Hepatocyte (in vitro differentiated cells): ENCODE measurements around the gene CGB1. TPM values are rescaled to one million over a fixed set of nuclear protein-coding genes. Genes with fewer than 3 reads are reported as not detected.

ENCODE experiments used
- DNase-seq: peaks from one replicate; pipeline ENCODE4 v3.0.0-alpha.2; 2016; ENCODE audit warnings: low spot score
- H2AFZ ChIP-seq: fragments of 200-600 bp; sonication (generic); 2 replicates; pipeline ENCODE4 v1.6.0; 2016; ENCODE audit warnings: antibody characterized with exemption, mild to moderate bottlenecking
- H3K27ac ChIP-seq: fragments of 200-600 bp; sonication (generic); 2 replicates; pipeline ENCODE4 v1.5.1; 2016; ENCODE audit warnings: mild to moderate bottlenecking
- H3K27me3 ChIP-seq: fragments of 200-600 bp; sonication (generic); 2 replicates; pipeline ENCODE4 v1.6.1; 2016
- H3K36me3 ChIP-seq: fragments of 200-600 bp; sonication (generic); replicated peaks from 2 replicates; pipeline ENCODE4 v1.5.1; 2016; ENCODE audit warnings: low read depth; ENCODE audit not compliant: insufficient read depth
- H3K4me1 ChIP-seq: fragments of 200-600 bp; sonication (generic); 2 replicates; pipeline ENCODE4 v1.5.1; 2016; ENCODE audit warnings: mild to moderate bottlenecking, moderate library complexity; ENCODE audit not compliant: insufficient read depth
- H3K4me2 ChIP-seq: fragments of 200-600 bp; sonication (generic); 2 replicates; pipeline ENCODE4 v1.6.0; 2016
- H3K4me3 ChIP-seq: fragments of 200-600 bp; sonication (generic); 2 replicates; pipeline ENCODE4 v1.5.1; 2016; ENCODE audit warnings: mild to moderate bottlenecking
- H3K79me2 ChIP-seq: fragments of 200-600 bp; sonication (generic); 2 replicates; pipeline ENCODE4 v1.6.0; 2017; ENCODE audit warnings: mild to moderate bottlenecking
- H3K9me2 ChIP-seq: fragments of 200-600 bp; sonication (generic); replicated peaks from 2 replicates; pipeline ENCODE4 v1.6.0; 2017; ENCODE audit warnings: mild to moderate bottlenecking; ENCODE audit not compliant: insufficient read depth
- H3K9me3 ChIP-seq: fragments of 200-600 bp; sonication (generic); 2 replicates; pipeline ENCODE4 v1.5.1; 2016; ENCODE audit warnings: low read depth, mild to moderate bottlenecking
- H4K20me1 ChIP-seq: fragments of 200-600 bp; sonication (generic); 2 replicates; pipeline ENCODE4 v1.6.0; 2016; ENCODE audit warnings: mild to moderate bottlenecking; ENCODE audit not compliant: insufficient read depth, poor library complexity, severe bottlenecking
- EZH2 ChIP-seq: fragments of 200-600 bp; sonication (generic); IDR thresholded peaks from 2 replicates; pipeline ENCODE4 v1.6.1; 2016; ENCODE audit warnings: antibody characterized with exemption, mild to moderate bottlenecking, borderline replicate concordance
- EZH2phosphoT487 ChIP-seq: fragments of 200-600 bp; sonication (generic); IDR thresholded peaks from one replicate; pipeline ENCODE4 v1.6.1; 2018; ENCODE audit warnings: antibody characterized with exemption, mild to moderate bottlenecking, low read depth, moderate library complexity; ENCODE audit not compliant: unreplicated experiment, severe bottlenecking
- WGBS: methylation state at CpG from one replicate; pipeline ENCODE4 v1.1.6; 2016; ENCODE audit warnings: low lambda C conversion rate; ENCODE audit errors: missing lambda C conversion rate; 5-methylcytosine and 5-hydroxymethylcytosine counted together
- polyA plus RNA-seq: library from polyadenylated mRNA; unstranded; fragments of >200 nt; fragmentation: Nextera tagmentation; extraction: Ambion mirVana; gene quantifications from 2 replicates; pipeline ENCODE4 v1.2.1, GENCODE V29; 2016
- total RNA-seq: library from RNA; depleted of rRNA; stranded (reverse); fragments of >200 nt; gene quantifications from 2 replicates; pipeline ENCODE4 v1.2.3, GENCODE V29; 2014
- TF ChIP-seq, protein P1 (sequence below): fragments of 200-600 bp; sonication (generic); IDR thresholded peaks from 2 replicates; pipeline ENCODE4 v1.5.1; 2016; ENCODE audit warnings: antibody characterized with exemption, mild to moderate bottlenecking; ENCODE audit not compliant: poor library complexity

CGB1 gene
- total and polyA plus RNA-seq, 2 experiments from 2014 or later = 0.52 TPM; not detected in 1

- WGBS = 93% methylated on average over 4 of the region's 4 CpGs
- no peaks in the 10 kb centered on the region for H3K36me3 ChIP-seq
- peaks cover 45% of the 10 kb centered on the region for H3K79me2 ChIP-seq
- no peak overlapping the region for H2AFZ ChIP-seq
- H4K20me1 ChIP-seq = peaks cover 4% of the 10 kb centered on the region
- H3K27me3 ChIP-seq = no peaks in the 10 kb centered on the region
- H3K9me2 ChIP-seq = no peaks in the 10 kb centered on the region
- no peak for DNase-seq
- TF ChIP-seq, protein P1, sequence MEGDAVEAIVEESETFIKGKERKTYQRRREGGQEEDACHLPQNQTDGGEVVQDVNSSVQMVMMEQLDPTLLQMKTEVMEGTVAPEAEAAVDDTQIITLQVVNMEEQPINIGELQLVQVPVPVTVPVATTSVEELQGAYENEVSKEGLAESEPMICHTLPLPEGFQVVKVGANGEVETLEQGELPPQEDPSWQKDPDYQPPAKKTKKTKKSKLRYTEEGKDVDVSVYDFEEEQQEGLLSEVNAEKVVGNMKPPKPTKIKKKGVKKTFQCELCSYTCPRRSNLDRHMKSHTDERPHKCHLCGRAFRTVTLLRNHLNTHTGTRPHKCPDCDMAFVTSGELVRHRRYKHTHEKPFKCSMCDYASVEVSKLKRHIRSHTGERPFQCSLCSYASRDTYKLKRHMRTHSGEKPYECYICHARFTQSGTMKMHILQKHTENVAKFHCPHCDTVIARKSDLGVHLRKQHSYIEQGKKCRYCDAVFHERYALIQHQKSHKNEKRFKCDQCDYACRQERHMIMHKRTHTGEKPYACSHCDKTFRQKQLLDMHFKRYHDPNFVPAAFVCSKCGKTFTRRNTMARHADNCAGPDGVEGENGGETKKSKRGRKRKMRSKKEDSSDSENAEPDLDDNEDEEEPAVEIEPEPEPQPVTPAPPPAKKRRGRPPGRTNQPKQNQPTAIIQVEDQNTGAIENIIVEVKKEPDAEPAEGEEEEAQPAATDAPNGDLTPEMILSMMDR = no peak
- TF ChIP-seq EZH2 (no peak), EZH2phosphoT487 (no peak)
- no peak overlapping the region for H3K27ac ChIP-seq
- no peaks in the 10 kb centered on the region for H3K9me3 ChIP-seq
- no peak overlapping the region for H3K4me3 ChIP-seq
- no peak overlapping the region for H3K4me2 ChIP-seq
- peaks cover 18% of the 10 kb centered on the region for H3K4me1 ChIP-seq
These were observed 46.3 kb downstream of the CGB1 start for GRCh38 chr19:48990400-48990799.

DNA sequence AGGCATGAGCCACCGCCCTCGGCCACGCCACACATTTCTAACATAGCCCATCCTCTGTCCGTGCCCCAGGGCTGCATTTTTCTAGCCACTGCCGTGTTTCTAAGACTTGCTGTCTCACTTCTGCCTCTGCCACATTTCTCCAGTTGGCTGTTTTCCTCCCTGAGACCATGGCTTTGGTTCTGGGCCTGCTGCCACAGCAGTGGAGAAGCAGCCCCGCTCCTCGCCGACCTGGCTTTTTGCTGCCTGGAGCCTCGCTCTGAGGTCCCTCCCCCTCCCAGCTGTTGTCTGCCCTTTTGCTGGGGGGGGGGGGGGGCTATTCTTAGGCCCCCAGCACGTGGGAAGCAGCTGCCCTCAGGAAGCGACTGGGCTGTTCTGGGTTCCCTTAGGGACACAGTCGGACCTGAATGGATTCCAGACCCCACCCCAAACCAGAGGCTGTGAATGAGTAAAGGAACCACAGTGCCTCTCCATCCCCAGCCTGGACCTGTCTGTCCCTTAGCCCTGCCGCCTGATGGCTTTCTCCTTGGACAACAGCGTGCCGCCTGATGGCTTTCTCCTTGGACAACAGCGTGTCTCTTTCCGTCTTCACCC, 46.9 kb downstream of the CGB1 start:
- WGBS = 92% methylated on average over 15 of the region's 17 CpGs

GRCh38 chr19:48988860-48989259, 47.8 kb downstream of the CGB1 start:
- H2AFZ ChIP-seq = no peak overlapping the region
- H3K4me3 ChIP-seq = no peak overlapping the region
- H3K9me3 ChIP-seq = no peaks in the 10 kb centered on the region
- H3K9me2 ChIP-seq = no peaks in the 10 kb centered on the region
- H3K27ac ChIP-seq = no peak overlapping the region
- TF ChIP-seq EZH2phosphoT487 (no peak), EZH2 (no peak)
- TF ChIP-seq, protein P1 = no peak
- no peak for DNase-seq
- no peaks in the 10 kb centered on the region for H3K27me3 ChIP-seq
- H3K4me2 ChIP-seq = no peak overlapping the region
- H3K36me3 ChIP-seq = no peaks in the 10 kb centered on the region
- H3K4me1 ChIP-seq = peaks cover 11% of the 10 kb centered on the region
- H3K79me2 ChIP-seq = peaks cover 31% of the 10 kb centered on the region
- peaks cover 4% of the 10 kb centered on the region for H4K20me1 ChIP-seq
- WGBS = 95% methylated on average over 9 of the region's 9 CpGs

More for the DNA sequence above, 46.9 kb downstream of the CGB1 start:
- H3K9me2 ChIP-seq = no peaks in the 10 kb centered on the region
- H4K20me1 ChIP-seq = peaks cover 4% of the 10 kb centered on the region
- no peak overlapping the region for H3K27ac ChIP-seq
- H2AFZ ChIP-seq = no peak overlapping the region
- H3K4me1 ChIP-seq = peaks cover 17% of the 10 kb centered on the region
- no peaks in the 10 kb centered on the region for H3K36me3 ChIP-seq
- no peaks in the 10 kb centered on the region for H3K9me3 ChIP-seq
- peaks cover 39% of the 10 kb centered on the region for H3K79me2 ChIP-seq
- no peak for DNase-seq
- no peak overlapping the region for H3K4me2 ChIP-seq
- H3K27me3 ChIP-seq = no peaks in the 10 kb centered on the region
- H3K4me3 ChIP-seq = no peak overlapping the region
- TF ChIP-seq, protein P1 = no peak
- TF ChIP-seq EZH2 (no peak), EZH2phosphoT487 (no peak)
